Measurements from ENCODE around the gene FA2H.
"Not testable (repeated sequence)": the region's sequence is repeated elsewhere in the genome, so short reads cannot be mapped to it uniquely, and the experiment has no call there.

The FA2H gene

GRCh38 chr16:74768239-74768638 is 6.4 kb downstream of the FA2H start:
- no peak for TF ChIP-seq POLR2A (IDR thresholded peaks at IDR 0.05; ENCODE audit: low read depth, low read length)
- no peak for TF ChIP-seq TAF1 (IDR thresholded peaks at IDR 0.05; ENCODE audit: borderline replicate concordance, low read depth, low read length)
- FAIRE-seq (no peak), DNase-seq (ENCODE audit: insufficient read length) (no peak)

- DNase-seq (ENCODE audit: insufficient read length) (no peak), FAIRE-seq (no peak)
Measured at GRCh38 chr16:74767749-74768148, 6.9 kb downstream of the FA2H start.

GRCh38 chr16:74766729-74767128 is 7.9 kb downstream of the FA2H start:
- no peak for DNase-seq (ENCODE audit: insufficient read length)
- TF ChIP-seq TAF1 (IDR thresholded peaks at IDR 0.05; ENCODE audit: borderline replicate concordance, low read depth, low read length), result no peak
- TF ChIP-seq POLR2A (IDR thresholded peaks at IDR 0.05; ENCODE audit: low read depth, low read length), result no peak
- no peak for TF ChIP-seq POLR2AphosphoS5 (IDR thresholded peaks at IDR 0.05; ENCODE audit: low read depth, low read length)
- no peak for FAIRE-seq

More at GRCh38 chr16:74767749-74768148, 6.9 kb downstream of the FA2H start:
- TF ChIP-seq POLR2A (IDR thresholded peaks at IDR 0.05; ENCODE audit: low read depth, low read length) (no peak), TAF1 (IDR thresholded peaks at IDR 0.05; ENCODE audit: borderline replicate concordance, low read depth, low read length) (no peak), POLR2AphosphoS5 (IDR thresholded peaks at IDR 0.05; ENCODE audit: low read depth, low read length) (no peak)

- DNase-seq (ENCODE audit: insufficient read length); FAIRE-seq: not testable (repeated sequence)
Measured at GRCh38 chr16:74764184-74764583, 10.4 kb downstream of the FA2H start.

GRCh38 chr16:74761665-74762064 is 13.0 kb downstream of the FA2H start:
- no peak for DNase-seq (ENCODE audit: insufficient read length)
- no peak for TF ChIP-seq POLR2AphosphoS5 (IDR thresholded peaks at IDR 0.05; ENCODE audit: low read depth, low read length)
- TF ChIP-seq POLR2A (IDR thresholded peaks at IDR 0.05; ENCODE audit: low read depth, low read length), result no peak
- no peak for TF ChIP-seq TAF1 (IDR thresholded peaks at IDR 0.05; ENCODE audit: borderline replicate concordance, low read depth, low read length)
- FAIRE-seq, result no peak

GRCh38 chr16:74760007-74760767 is 14.4 kb downstream of the FA2H start:
- FAIRE-seq (peak; percentile 93), DNase-seq (ENCODE audit: insufficient read length) (no peak)
- TF ChIP-seq POLR2AphosphoS5 (IDR thresholded peaks at IDR 0.05; ENCODE audit: low read depth, low read length), result no peak
- TF ChIP-seq TAF1 (IDR thresholded peaks at IDR 0.05; ENCODE audit: borderline replicate concordance, low read depth, low read length), result peak; percentile 39; the same call in 1 of the 2 replicates
- TF ChIP-seq POLR2A (IDR thresholded peaks at IDR 0.05; ENCODE audit: low read depth, low read length), result no peak

GRCh38 chr16:74759564-74759963 is 15.1 kb downstream of the FA2H start:
- FAIRE-seq, result no peak
- no peak for TF ChIP-seq POLR2AphosphoS5 (IDR thresholded peaks at IDR 0.05; ENCODE audit: low read depth, low read length)
- no peak for TF ChIP-seq POLR2A (IDR thresholded peaks at IDR 0.05; ENCODE audit: low read depth, low read length)
- no peak for TF ChIP-seq TAF1 (IDR thresholded peaks at IDR 0.05; ENCODE audit: borderline replicate concordance, low read depth, low read length)
- no peak for DNase-seq (ENCODE audit: insufficient read length)

- no peak for FAIRE-seq
- DNase-seq (ENCODE audit: insufficient read length), result no peak
- TF ChIP-seq POLR2A (IDR thresholded peaks at IDR 0.05; ENCODE audit: low read depth, low read length) (no peak), TAF1 (IDR thresholded peaks at IDR 0.05; ENCODE audit: borderline replicate concordance, low read depth, low read length) (no peak), POLR2AphosphoS5 (IDR thresholded peaks at IDR 0.05; ENCODE audit: low read depth, low read length) (no peak)
Measured at GRCh38 chr16:74758801-74759200, 15.8 kb downstream of the FA2H start.

GRCh38 chr16:74757349-74757748 is 17.3 kb downstream of the FA2H start:
- DNase-seq (ENCODE audit: insufficient read length) (no peak), FAIRE-seq (no peak)
- TF ChIP-seq POLR2A (IDR thresholded peaks at IDR 0.05; ENCODE audit: low read depth, low read length) (no peak), TAF1 (IDR thresholded peaks at IDR 0.05; ENCODE audit: borderline replicate concordance, low read depth, low read length) (no peak), POLR2AphosphoS5 (IDR thresholded peaks at IDR 0.05; ENCODE audit: low read depth, low read length) (no peak)

- no peak for FAIRE-seq
- no peak for DNase-seq (ENCODE audit: insufficient read length)
- TF ChIP-seq TAF1 (IDR thresholded peaks at IDR 0.05; ENCODE audit: borderline replicate concordance, low read depth, low read length), result no peak
- no peak for TF ChIP-seq POLR2AphosphoS5 (IDR thresholded peaks at IDR 0.05; ENCODE audit: low read depth, low read length)
- TF ChIP-seq POLR2A (IDR thresholded peaks at IDR 0.05; ENCODE audit: low read depth, low read length), result no peak
Measured at GRCh38 chr16:74756203-74756602, 18.4 kb downstream of the FA2H start.

GRCh38 chr16:74753180-74753579 is 21.4 kb downstream of the FA2H start:
- no peak for DNase-seq (ENCODE audit: insufficient read length)

GRCh38 chr16:74752756-74753155 is 21.9 kb downstream of the FA2H start:
- no peak for FAIRE-seq
- DNase-seq (ENCODE audit: insufficient read length), result no peak
- TF ChIP-seq POLR2AphosphoS5 (IDR thresholded peaks at IDR 0.05; ENCODE audit: low read depth, low read length) (no peak), POLR2A (IDR thresholded peaks at IDR 0.05; ENCODE audit: low read depth, low read length) (no peak), TAF1 (IDR thresholded peaks at IDR 0.05; ENCODE audit: borderline replicate concordance, low read depth, low read length) (no peak)

More at GRCh38 chr16:74753180-74753579, 21.4 kb downstream of the FA2H start:
- TF ChIP-seq POLR2A (IDR thresholded peaks at IDR 0.05; ENCODE audit: low read depth, low read length) (no peak), POLR2AphosphoS5 (IDR thresholded peaks at IDR 0.05; ENCODE audit: low read depth, low read length) (no peak), TAF1 (IDR thresholded peaks at IDR 0.05; ENCODE audit: borderline replicate concordance, low read depth, low read length) (no peak)
- FAIRE-seq, result no peak

All from GM12892 (cell line).